Aorta (tissue), 5 donors: ENCODE measurements around the gene TBL3. TPM values are rescaled to one million over a fixed set of nuclear protein-coding genes. Genes with fewer than 3 reads are reported as not detected.
A peak's percentile ranks its signal among the peaks of the same experiment; 100 is the strongest.

ENCODE experiments used
- ATAC-seq: fragments of 200-7000 bp; cut with Tn5 transposase; one replicate; pipeline ENCODE4 v1.9.1; 2022; ENCODE audit warnings: moderate library complexity; ENCODE audit not compliant: low FRiP score
- DNase-seq, 2 donors: peaks; one replicate each; pipeline ENCODE4 v3.0.0-alpha.2; 2020
- H3K27ac ChIP-seq, 2 donors: one replicate each; pipeline ENCODE4 v1.5.1; 2013; ENCODE audit warnings: low read length in 2 of 2, mild to moderate bottlenecking in 2 of 2, moderate library complexity in 2 of 2, control low read depth in 1 of 2, inconsistent platforms in 1 of 2, low read depth in 1 of 2
- H3K27me3 ChIP-seq, 2 donors: one replicate each; pipeline ENCODE4 v1.6.1; 2013; ENCODE audit warnings: control low read depth in 1 of 2, low read length in 1 of 2, mild to moderate bottlenecking in 1 of 2, moderate library complexity in 1 of 2; ENCODE audit not compliant: insufficient read depth in 2 of 2, control insufficient read depth in 1 of 2
- H3K36me3 ChIP-seq, 2 donors: one replicate each; pipeline ENCODE4 v1.6.1; 2013; ENCODE audit warnings: control low read depth in 1 of 2, low read length in 1 of 2, mild to moderate bottlenecking in 1 of 2; ENCODE audit not compliant: insufficient read depth in 2 of 2, control insufficient read depth in 1 of 2
- H3K4me1 ChIP-seq, 2 donors: one replicate each; pipeline ENCODE4 v1.6.1; 2013; ENCODE audit warnings: low read length in 2 of 2, control low read depth in 1 of 2, mild to moderate bottlenecking in 1 of 2, moderate library complexity in 1 of 2; ENCODE audit not compliant: insufficient read depth in 2 of 2, control insufficient read depth in 1 of 2
- H3K4me3 ChIP-seq, 2 donors: one replicate each; pipeline ENCODE4 v1.5.1; 2013; ENCODE audit warnings: low read length in 2 of 2, control low read depth in 1 of 2, mild to moderate bottlenecking in 1 of 2
- H3K9me3 ChIP-seq: one replicate; pipeline ENCODE4 v1.6.1; 2013; ENCODE audit warnings: mild to moderate bottlenecking, low read length; ENCODE audit not compliant: control insufficient read depth
- WGBS, 2 donors: extraction: QIAGEN DNeasy Blood & Tissue Kit; methylation state at CpG; one replicate each; pipeline ENCODE4 v1.1.7; 2013; 5-methylcytosine and 5-hydroxymethylcytosine counted together
- intact Hi-C, 2 donors: fragments of 100-400 bp; cut with DNase I; formaldehyde crosslinking; loops; one replicate each; pipeline versions ENCODE4 v1.14.2 to v1.15.0; 2022
- polyA plus RNA-seq, 2 donors: library from polyadenylated mRNA; stranded (reverse); fragments of 200-250 nt; gene quantifications; one replicate each; pipeline ENCODE4 v1.2.3, GENCODE V29; 2013
- total RNA-seq, 2 donors: library from RNA; stranded (reverse); fragmentation: NEBNext Ultra II Directional; extraction: Animal tissue kit (Norgen Biotek cat#: 25700); gene quantifications; one replicate each; pipeline ENCODE4 v1.2.1, GENCODE V29; 2021
- donor health status: healthy with polysubstance abuse.
- donor health status: Bipolar disorder and iron deficiency.
- donor health status: DM: no; HTN: no; CAD: no.
- donor health status: DM: no; HTN: no; CAD: no.
- donor health status: DM: yes; HTN: yes; CAD: no.

TBL3 gene
- total and polyA plus RNA-seq, 4 donors, result 14.9 to 85.5 (median 17.9) TPM

DNA sequence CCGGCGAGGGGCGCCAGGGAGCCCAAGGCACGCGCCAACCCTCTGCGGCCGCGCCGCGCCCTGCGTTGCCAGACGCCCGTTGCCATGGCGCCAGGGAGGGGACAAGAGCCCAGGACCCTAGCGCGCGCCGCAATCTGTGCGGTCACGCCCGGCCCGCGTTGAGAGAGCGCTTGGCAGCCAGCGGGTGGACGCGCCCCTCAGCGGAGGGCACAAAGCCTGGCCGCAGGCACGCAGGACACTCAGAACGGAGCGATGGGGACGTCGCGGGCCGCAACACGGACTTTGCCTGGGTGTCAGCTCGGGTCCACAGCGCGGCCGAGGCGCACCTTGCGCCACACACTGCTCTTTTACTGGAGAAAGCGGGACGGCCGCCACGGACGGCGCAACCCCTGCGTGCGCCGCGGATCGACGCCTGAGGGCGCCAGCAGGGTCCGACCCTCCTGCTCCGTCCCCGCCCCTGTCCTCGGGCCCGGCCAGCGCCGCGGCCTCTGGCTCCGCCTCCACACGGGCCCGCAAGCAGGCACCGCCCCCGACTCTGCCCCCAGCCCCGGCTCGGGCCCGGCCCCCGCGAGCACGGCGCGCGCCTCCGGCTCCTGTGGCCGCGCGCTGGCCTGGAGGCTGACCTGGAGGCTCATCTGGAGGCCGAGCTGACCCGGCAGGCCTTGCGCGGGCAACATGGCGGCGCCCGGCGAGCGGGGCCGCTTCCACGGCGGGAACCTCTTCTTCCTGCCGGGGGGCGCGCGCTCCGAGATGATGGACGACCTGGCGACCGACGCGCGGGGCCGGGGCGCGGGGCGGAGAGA is 11.9 kb downstream of the TBL3 start, which contains the start of gene GFER:
GFER (plus strand) TSS at position 650 of the 803 bp plus-strand sequence; CDS start at position 676, 26 bp downstream.
- peak; percentile 95 for ATAC-seq
- WGBS, 2 donors, result 0% methylated on average over 86 to 109 of the region's 109 CpGs
- H3K9me3 ChIP-seq, result no peaks in the 10 kb centered on the region
- H3K27ac ChIP-seq, result peak within 1 kb of the TSS in 1 of 2 donors; percentile 0
- intact Hi-C loops, result no loop called here
- H3K36me3 ChIP-seq, result no peaks in the 10 kb centered on the region
- peak within 1 kb of the TSS; percentile 39 to 78 for H3K4me3 ChIP-seq
- peak; percentile 95 to 96 for DNase-seq
- peaks cover 0 to 1% of the 10 kb centered on the region in 2 donors for H3K4me1 ChIP-seq
- H3K27me3 ChIP-seq, result peaks cover 0 to 2% of the 10 kb centered on the region in 2 donors

DNA sequence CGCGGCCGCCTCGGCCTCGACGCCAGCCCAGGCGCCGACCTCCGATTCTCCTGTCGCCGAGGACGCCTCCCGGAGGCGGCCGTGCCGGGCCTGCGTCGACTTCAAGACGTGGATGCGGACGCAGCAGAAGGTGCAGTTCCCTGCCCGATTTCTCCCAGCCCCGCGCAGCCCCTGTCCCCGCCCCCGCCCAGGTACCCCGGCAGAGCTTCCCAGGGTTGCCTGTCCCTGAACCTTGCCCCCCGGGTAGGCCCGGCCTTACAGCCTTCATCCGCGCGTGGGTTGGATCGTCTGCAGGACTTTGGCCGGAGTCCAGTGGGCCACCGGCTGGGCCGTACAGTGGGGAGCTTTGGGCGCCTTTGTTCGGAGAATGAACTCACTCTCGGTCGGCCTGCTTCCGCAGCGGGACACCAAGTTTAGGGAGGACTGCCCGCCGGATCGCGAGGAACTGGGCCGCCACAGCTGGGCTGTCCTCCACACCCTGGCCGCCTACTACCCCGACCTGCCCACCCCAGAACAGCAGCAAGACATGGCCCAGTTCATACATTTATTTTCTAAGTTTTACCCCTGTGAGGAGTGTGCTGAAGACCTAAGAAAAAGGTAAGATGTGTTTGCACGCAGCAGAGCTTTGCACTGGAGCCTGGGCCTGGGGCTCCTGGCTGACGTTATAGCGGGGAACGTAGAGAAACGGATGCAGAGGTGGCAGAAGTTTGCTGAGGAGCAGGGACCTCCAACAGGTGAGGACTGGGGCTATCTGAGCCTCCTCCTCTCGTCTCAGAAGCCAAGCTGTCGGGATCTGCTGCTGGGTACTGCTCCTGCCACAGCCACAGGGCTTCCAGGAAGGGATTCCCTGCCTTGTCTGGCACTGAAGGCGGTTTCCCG is 12.7 kb downstream of the TBL3 start:
- 11% methylated on average over 53 to 58 of the region's 58 CpGs for WGBS, 2 donors
- intact Hi-C loops, result no loop called here
- H3K4me1 ChIP-seq, result peaks cover 0 to 1% of the 10 kb centered on the region in 2 donors
- H3K27me3 ChIP-seq, result no peaks in the 10 kb centered on the region
- no peaks in the 10 kb centered on the region for H3K36me3 ChIP-seq
- ATAC-seq (no peak), DNase-seq (no peak)
- peak overlapping the region; percentile 39 to 78 for H3K4me3 ChIP-seq
- no peaks in the 10 kb centered on the region for H3K9me3 ChIP-seq
- no peak overlapping the region for H3K27ac ChIP-seq

- Histone ChIP-seq H3K27ac (no peak overlapping the region), H3K27me3 (no peaks in the 10 kb centered on the region), H3K9me3 (no peaks in the 10 kb centered on the region), H3K36me3 (no peaks in the 10 kb centered on the region), H3K4me1 (peaks cover 0 to 1% of the 10 kb centered on the region in 2 donors), H3K4me3 (no peak overlapping the region)
- ATAC-seq (no peak), DNase-seq (no peak)
- 93 to 94% methylated on average over 14 of the region's 14 CpGs for WGBS, 2 donors
- intact Hi-C loops, result no loop called here
Measured at GRCh38 chr16:1985466-1986150, 13.8 kb downstream of the TBL3 start.

- Histone ChIP-seq H3K4me1 (peaks cover 0 to 1% of the 10 kb centered on the region in 2 donors), H3K9me3 (no peaks in the 10 kb centered on the region), H3K36me3 (no peaks in the 10 kb centered on the region), H3K4me3 (no peak overlapping the region), H3K27me3 (no peaks in the 10 kb centered on the region), H3K27ac (no peak overlapping the region)
- intact Hi-C loops, result no loop called here
- no peak for DNase-seq
- no peak for ATAC-seq
- WGBS, 2 donors, result 89 to 93% methylated on average over 10 of the region's 10 CpGs
Measured at GRCh38 chr16:1987198-1987597, 15.3 kb downstream of the TBL3 start.

- ATAC-seq (no peak), DNase-seq (no peak)
- no peaks in the 10 kb centered on the region for H3K4me1 ChIP-seq
- H3K36me3 ChIP-seq, result no peaks in the 10 kb centered on the region
- no peaks in the 10 kb centered on the region for H3K27me3 ChIP-seq
- intact Hi-C loops, result no loop called here
- WGBS, 2 donors, result 6 to 9% methylated on average over 41 to 67 of the region's 67 CpGs
- H3K9me3 ChIP-seq, result no peaks in the 10 kb centered on the region
- H3K4me3 ChIP-seq, result no peak within 1 kb of the TSS
- no peak within 1 kb of the TSS for H3K27ac ChIP-seq
Measured at GRCh38 chr16:1989209-1990100, 17.6 kb downstream of the TBL3 start, which contains the start of gene SYNGR3. Gene SYNGR3, plus strand, starts transcription at chr16:1989970. Its CDS starts 133 bp downstream, at chr16:1990103.

GRCh38 chr16:1990101-1990350 is 18.2 kb downstream of the TBL3 start:
- Histone ChIP-seq H3K9me3 (no peaks in the 10 kb centered on the region), H3K27ac (no peak overlapping the region), H3K4me1 (no peaks in the 10 kb centered on the region), H3K4me3 (no peak overlapping the region), H3K36me3 (no peaks in the 10 kb centered on the region), H3K27me3 (no peaks in the 10 kb centered on the region)
- WGBS, 2 donors, result 0 to 1% methylated on average over 1 to 25 of the region's 25 CpGs
- intact Hi-C loops, result no loop called here
- ATAC-seq, result no peak
- DNase-seq, result no peak

DNA sequence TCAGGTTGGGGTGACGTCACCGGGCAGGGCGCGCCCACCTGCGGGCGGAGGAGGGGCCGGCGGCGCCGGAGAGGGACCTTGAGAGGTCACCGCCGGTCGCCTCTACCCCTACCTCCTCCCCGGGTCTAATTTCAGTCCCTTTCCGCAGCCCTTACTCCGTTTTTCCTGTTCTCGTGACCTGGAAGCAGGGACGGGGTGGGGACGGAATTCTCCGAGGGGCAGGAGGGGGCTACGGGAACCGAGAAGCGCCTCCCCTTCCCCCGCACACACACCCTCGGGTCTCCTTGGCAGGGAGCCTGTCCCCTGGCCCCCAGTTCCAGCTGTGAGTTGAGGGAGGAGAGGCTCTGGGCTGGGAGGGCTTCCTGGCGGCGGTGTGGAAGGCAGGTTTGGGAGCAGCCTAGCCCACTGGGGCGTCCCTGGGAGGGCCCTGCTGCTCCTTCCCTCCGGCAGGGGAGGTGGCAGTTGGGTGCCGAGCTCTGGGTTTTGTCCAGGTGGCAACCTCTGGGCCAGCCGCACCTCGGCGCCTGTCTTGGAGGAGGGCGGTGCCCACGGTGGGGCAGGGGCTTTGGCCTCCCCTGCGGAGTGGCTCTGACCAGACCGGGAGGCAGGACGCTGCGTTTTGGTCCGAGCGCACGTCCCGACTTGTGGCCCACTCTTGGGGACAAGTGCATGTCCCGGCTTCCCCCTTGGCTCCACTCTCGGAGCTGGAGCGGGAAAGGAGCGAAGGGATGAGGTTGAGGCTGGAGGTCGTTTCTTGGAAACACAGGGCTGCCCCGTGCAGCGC is 18.7 kb downstream of the TBL3 start:
- WGBS, 2 donors, result 2 to 3% methylated on average over 44 to 50 of the region's 50 CpGs
- Histone ChIP-seq H3K9me3 (no peaks in the 10 kb centered on the region), H3K36me3 (no peaks in the 10 kb centered on the region), H3K4me1 (no peaks in the 10 kb centered on the region), H3K4me3 (no peak overlapping the region), H3K27ac (no peak overlapping the region), H3K27me3 (no peaks in the 10 kb centered on the region)
- DNase-seq, result no peak
- intact Hi-C loops, result no loop called here
- no peak for ATAC-seq
